HG03558 (cell line): ENCODE measurements around the gene RAPSN.

Experiments used
- ATAC-seq: cut with Tn5 transposase; IDR thresholded peaks from one replicate; pipeline ENCODE4 v1.9.1; 2021; ENCODE audit warnings: moderate number of reproducible peaks; ENCODE audit not compliant: unreplicated experiment; ENCODE audit errors: extremely low read depth

Gene RAPSN

DNA sequence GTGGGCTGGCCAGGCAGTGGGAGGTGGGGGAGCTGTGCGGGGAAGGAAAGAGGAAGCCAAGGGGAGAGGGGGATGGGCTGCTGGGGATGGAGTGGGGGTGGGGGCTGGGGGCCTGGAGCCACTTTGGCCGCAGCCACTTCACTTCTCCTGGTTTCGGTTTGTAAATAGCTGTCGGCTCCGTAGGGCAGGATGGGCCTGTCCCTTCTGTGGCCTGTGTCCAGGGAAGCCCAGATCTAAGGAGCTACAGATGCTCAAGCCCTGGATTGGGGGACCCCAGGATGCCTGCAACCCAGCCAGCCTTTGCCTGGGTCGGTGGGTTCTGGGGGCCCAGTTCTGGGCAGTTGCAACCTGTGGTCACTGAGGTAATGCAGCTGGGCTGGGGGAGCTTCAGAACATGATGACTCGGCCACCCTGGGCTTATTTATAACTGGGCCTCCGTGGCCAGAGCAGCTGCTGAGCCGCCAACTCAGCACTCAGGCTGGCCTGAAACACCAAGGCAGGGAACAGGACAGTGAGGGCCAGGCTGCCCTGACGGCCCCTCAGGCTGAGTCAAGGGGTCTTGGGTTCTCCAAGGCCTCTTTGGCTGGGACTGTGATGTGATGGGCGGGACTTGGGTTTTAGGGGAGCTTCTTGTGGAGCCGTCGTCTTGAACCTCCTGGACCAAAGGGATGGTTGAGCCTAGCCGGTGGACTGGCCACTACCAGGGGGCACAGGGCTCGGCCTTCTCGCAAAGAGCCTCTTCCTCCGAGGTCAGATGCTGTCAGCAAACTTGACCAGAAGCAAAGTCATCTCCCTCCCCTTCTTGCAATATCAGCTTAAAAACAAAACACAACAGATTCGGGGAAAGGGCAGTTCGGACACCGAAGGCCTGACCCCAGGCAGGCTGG lies 55.5 kb downstream of the RAPSN start:
- ATAC-seq, result no peak

DNA sequence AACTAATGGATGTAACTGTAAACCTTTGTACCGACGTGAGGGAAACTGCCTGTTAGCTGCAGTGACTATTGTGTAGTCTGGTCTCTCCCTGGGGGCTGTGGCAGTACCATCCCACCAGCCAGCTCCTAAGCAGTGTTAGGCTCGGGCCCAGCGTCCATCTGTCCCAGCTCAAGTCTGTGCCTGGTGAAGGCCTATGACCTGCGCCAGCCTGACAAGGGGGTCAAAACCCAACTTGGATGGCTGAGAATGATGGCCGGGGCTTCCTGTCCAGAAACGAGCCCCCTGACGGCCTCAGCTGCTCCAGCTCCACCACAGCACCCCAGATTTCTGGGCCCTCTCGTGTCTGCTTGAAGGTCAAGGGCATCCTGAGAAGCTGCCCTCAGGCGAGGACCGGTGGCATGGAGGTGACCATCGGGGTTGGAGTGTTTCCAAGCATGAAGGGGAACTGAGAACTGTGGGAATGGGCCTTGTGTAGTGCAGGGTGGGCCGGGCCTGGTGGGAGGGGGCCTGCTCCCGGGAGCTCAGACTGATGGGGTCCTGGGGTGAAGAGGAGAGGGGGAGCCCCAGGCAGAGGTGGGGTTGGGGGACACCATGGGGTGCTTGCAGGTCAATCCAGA lies 56.3 kb downstream of the RAPSN start:
- ATAC-seq, result no peak

DNA sequence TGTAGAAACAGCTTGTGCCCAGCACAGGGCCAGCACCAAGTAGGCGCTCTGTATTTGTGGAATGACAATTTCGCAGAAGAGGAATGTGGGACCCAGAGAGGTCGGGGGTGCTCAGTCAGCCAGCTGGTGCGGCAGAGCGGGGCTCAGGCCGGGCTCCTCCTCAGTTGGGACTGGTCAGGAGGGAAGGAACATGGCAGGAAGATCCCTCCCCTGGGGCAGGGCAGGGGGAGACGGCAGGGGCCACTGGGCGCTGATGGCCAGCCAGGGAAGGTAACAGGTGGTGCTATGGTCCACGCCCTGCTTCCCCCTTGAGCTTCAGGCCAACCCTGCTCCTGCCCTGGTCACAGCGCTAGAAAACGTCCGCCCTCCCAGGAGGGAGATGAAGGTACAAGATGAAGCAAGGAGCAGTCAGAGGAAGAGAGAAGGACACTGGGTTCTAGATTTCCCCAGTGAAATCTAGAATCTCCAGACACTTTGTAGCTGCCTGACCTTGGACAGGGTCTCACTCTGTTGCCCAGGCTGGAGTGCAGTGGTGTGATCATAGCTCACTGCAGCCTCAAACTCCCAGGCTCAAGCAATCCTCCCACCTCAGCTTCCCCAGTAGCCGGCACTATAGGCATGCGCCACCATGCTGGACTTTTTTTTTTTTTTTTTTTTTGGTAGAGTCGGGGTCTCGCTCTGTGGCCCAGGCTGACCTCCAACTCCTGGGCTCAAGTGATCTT lies 57.1 kb downstream of the RAPSN start:
- no peak for ATAC-seq

DNA sequence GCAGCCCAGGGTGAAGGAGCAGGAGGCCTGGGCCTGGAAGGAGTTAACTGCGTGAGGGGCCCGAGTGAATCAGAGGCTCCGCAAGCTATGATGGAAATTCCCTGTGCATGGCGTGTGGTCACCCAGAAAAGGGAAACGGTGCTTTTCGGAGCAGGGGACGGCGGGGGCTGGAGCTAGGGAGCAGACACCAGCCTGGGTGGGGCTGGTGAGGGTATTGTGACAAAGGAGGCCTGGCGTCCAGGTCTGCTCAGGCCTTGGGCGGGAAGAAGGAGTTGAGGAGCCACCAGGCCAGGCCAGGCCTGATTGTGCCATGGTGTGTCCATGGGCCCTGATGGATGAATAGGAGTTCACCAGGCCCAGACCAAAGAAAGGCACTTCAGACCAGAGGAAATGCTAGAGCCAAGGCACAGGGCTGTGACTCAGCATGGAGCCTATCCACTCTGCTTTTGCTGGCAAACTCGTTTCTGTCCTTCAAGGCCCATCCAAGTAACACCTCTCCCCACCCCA lies 57.8 kb downstream of the RAPSN start:
- no peak for ATAC-seq

DNA sequence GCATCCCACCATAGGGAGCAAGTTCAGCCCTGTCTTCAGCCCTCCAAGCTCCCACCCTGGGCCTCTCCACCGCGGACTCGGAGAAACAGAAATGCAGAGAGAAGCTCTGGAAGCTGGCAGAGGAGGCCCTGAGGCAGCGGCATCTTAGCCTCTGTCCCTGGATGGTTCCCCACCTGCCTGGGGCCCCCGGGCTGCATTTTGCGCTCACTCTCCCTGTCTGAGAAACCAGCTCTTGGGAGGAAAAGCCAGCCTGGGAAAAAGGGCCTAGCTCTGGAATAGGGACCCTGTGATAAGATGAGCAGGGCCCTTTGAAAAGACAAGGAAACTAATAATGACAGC lies 58.5 kb downstream of the RAPSN start:
- no peak for ATAC-seq

DNA sequence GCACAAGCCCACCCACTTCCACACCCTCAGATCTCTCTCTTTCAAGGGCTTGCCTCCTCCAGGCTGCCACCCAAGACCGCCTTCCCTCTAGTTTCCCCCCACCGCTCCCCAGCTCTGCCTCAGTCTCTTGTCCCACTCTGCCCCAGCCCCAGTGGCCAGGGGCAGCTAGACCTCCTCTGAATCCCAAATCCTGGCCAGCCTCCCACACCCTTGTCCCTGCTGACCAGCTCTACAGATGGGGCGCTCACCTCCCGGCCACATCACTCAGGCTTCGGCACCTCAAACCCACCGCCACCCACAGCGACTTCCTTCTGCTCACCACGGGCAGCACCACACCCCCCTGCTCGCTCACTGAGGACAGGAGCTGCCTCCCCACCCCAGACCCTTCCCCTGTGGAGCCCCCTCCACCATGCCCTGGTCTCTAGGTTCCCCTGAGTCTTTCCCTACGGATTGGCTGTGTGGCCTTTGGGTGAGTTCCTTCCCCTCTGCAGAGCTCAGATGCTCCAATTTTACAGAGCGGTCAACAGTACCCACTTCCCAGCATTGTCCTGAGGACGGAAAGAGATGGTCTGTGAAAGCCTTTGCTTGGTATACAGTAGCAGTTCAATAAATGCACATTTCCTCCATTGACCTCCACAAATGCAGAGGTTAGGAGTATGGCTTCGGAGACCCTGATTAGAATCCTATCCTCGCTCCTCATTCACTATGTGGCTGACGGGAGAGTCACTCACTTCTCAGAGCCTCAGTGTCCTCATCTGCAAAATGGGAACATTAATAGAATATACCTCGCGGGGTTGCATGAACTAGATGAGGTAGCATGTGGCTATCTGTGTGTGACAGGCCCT lies 59.1 kb downstream of the RAPSN start:
- no peak for ATAC-seq

DNA sequence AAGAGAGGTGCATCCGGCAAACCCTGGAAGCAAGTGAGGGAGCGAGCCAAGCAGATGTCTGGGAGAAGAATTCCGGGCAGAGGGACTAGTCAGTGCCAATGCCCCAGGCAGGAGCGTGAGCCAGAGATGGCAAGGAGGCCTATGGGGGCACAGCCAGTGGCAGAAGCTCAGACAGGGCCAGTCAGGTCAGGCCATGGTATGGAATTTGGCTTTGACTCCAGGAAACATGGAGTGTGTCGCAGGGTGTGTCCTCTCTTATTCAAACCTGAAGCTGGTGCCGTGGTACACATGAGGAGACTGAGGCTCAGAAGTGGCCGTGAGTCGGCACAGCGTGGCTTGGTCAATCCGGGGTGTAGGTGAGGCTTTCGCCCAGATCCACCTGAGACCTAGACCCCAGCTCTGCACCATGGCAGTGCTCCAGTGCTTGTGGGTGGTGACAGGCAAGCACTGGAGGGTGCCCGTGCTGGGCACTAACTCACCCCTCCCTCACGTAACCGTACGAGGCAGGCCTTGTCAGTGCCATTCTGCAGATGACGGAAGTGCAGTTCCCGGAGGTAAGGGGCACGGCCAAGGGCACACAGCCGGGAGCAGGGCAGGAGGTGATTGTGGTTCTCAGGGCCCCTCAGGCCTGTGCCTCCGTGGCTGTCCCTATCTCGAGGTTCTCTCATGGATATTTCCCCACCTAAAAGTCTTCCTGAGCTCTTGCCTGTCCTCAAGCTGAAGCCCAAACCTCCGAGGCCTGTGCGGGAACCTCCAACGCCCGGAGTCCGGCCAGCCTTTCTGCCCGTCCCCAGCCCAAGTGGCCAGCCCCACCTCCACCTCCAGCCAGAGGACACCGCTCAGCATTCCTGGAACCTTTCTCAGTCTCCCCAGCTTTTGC lies 60.0 kb downstream of the RAPSN start:
- no peak for ATAC-seq

DNA sequence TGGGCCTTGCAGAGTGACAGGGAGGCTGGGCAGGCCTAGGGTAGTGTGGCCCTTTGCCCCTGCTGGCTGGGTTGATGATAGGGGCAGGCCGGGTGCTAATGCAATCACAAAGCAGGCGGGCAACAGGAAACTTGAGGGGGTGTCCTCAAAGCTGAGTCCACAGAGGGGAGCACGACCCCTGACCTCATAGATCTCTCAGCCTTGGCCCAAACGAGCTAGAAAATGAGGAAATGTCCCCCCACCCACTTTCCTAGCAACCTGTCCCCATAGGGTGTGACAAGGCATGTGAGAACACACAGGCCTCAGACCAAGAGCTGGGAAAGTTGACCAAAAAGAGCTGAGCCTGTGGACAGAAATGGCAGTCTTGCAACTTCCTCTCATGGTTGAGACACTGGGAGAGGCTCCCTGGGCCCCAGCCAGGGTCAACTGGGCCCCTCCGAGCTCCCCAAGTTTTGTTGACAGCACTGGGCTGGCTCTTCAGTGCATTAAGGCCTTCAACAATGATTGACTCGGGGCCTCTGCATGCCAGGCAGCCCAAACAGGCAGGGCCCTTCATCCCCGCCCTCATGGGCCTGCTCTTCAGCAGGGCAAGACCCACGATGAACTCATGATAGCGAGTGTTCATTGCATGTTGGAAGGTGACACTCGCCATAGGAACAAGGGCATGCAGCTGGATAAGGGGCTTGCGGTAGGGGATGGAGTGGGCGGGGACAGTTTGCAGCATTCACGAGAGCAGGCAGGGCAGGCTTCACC lies 60.8 kb downstream of the RAPSN start:
- ATAC-seq, result no peak
